ENCODE data around the gene FBXO9.

DNA sequence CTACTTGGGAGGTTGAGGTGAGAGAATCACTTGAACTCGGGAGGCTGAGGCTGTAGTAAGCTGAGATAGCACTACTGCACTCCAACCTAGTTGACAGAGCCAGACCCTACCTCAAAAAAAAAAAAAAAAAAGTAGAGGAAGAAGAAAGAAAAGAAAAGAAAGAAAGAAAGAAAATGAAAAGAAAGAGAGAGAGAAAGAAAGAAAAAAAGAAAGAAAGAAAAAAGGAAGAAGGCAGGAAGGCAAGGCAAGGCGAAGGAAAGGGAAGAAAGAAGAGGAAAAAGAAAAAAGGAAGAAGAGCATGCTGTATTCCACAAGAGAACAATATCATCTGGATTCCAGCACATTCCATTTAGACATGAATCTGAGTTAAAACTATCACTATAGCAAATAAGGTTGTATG is 79.6 kb downstream of the FBXO9 start:
- TF ChIP-seq, protein P1, sequence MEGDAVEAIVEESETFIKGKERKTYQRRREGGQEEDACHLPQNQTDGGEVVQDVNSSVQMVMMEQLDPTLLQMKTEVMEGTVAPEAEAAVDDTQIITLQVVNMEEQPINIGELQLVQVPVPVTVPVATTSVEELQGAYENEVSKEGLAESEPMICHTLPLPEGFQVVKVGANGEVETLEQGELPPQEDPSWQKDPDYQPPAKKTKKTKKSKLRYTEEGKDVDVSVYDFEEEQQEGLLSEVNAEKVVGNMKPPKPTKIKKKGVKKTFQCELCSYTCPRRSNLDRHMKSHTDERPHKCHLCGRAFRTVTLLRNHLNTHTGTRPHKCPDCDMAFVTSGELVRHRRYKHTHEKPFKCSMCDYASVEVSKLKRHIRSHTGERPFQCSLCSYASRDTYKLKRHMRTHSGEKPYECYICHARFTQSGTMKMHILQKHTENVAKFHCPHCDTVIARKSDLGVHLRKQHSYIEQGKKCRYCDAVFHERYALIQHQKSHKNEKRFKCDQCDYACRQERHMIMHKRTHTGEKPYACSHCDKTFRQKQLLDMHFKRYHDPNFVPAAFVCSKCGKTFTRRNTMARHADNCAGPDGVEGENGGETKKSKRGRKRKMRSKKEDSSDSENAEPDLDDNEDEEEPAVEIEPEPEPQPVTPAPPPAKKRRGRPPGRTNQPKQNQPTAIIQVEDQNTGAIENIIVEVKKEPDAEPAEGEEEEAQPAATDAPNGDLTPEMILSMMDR (IDR thresholded peaks at IDR 0.05): no peak
- no peak for TF ChIP-seq POLR2A (IDR thresholded peaks at IDR 0.05; ENCODE audit: low read depth)
- no peak for TF ChIP-seq POLR2AphosphoS5 (IDR thresholded peaks at IDR 0.05)
- no peak for TF ChIP-seq EP300 (IDR thresholded peaks at IDR 0.05)
